ENCODE data around the gene NAB2.

DNA sequence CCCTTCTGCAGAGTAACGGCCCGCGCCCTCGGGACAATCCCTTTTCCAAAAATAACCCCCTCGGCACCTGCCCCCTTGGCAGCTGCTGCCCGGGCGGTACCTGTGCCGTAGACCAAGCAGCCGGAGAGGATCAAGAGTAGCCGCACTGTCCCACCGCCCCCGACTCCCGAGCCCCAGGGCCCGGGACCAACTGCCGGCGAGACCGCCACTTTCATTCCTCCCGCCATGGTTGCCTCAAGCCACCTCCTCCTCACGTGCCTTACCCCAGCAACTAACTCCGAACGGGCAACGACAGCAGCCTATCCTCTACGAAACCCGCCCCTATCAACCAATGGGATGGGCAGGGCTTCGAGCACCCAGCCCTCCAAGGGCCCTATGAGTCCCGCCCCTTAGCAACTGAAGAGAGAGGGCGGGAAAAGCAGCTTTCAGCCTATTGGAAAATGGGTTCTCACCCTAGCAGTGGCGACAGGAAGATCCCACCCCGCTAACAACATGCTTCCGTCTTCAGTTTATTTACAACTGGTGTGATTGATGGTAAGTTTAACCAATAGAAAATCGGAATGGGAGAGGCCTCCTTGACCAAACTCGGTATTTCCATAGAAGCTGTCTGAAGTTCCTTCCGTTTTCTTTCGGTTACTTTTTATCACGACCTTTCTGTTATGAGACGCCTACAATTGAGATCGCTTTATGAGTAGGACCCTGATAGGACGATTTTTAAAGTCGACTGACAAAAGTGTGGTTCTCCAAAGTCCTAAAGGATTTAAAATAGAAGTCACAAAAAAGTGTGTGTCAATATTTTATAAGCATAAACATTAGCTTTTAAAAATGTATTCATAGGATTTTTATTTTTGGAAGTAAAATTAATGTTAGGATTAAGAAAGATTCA is 10.2 kb upstream of the NAB2 start, which contains the start of gene NEMP1:
- TF ChIP-seq, protein P1, sequence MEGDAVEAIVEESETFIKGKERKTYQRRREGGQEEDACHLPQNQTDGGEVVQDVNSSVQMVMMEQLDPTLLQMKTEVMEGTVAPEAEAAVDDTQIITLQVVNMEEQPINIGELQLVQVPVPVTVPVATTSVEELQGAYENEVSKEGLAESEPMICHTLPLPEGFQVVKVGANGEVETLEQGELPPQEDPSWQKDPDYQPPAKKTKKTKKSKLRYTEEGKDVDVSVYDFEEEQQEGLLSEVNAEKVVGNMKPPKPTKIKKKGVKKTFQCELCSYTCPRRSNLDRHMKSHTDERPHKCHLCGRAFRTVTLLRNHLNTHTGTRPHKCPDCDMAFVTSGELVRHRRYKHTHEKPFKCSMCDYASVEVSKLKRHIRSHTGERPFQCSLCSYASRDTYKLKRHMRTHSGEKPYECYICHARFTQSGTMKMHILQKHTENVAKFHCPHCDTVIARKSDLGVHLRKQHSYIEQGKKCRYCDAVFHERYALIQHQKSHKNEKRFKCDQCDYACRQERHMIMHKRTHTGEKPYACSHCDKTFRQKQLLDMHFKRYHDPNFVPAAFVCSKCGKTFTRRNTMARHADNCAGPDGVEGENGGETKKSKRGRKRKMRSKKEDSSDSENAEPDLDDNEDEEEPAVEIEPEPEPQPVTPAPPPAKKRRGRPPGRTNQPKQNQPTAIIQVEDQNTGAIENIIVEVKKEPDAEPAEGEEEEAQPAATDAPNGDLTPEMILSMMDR (IDR thresholded peaks at IDR 0.05; ENCODE audit: low read depth, low read length), result no peak
- TF ChIP-seq POLR2A (IDR thresholded peaks at IDR 0.05; ENCODE audit: extremely low read depth, insufficient read length) (peak; percentile 77), MYC (IDR thresholded peaks at IDR 0.05; ENCODE audit: low read depth, low read length) (peak; percentile 16; the same call in 1 of the 2 replicates)
- TF ChIP-seq, protein P2, sequence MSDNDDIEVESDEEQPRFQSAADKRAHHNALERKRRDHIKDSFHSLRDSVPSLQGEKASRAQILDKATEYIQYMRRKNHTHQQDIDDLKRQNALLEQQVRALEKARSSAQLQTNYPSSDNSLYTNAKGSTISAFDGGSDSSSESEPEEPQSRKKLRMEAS (IDR thresholded peaks at IDR 0.05; ENCODE audit: low read depth, low read length), result peak; percentile 88
